ENCODE data around the gene TP53I13. TPM values are rescaled to one million over a fixed set of nuclear protein-coding genes. Genes with fewer than 3 reads are reported as not detected.

TP53I13 gene
- total and polyA plus RNA-seq, 2 donors from 2014 or later, result 51.6 to 75.5 TPM

GRCh38 chr17:29582772-29583171 is 14.3 kb downstream of the TP53I13 start:
- intact Hi-C loops (cut with DNase I), result no loop called here
- TF ChIP-seq CTCF (IDR thresholded peaks at IDR 0.05; ENCODE audit: borderline replicate concordance, extremely low read depth, insufficient read depth), result no peak
- FAIRE-seq (no peak), DNase-seq (peak in 1 of 5 donors; percentile 33)
- no peak overlapping the region for H3K9ac ChIP-seq (ENCODE audit: low read length in 3 of 3)
- H3K4me1 ChIP-seq (ENCODE audit: control insufficient read depth in 2 of 3, insufficient read depth in 2 of 3, low read depth in 1 of 3, low read length in 3 of 3), result peaks cover 0 to 23% (median 8%) of the 10 kb centered on the region in 3 donors
- no peaks in the 10 kb centered on the region for H3K9me3 ChIP-seq (ENCODE audit: control insufficient read depth in 2 of 3, insufficient read depth in 1 of 3, low read length in 3 of 3)
- peaks cover 0 to 12% (median 8%) of the 10 kb centered on the region in 3 donors for H3K36me3 ChIP-seq (ENCODE audit: control insufficient read depth in 2 of 3, insufficient read depth in 3 of 3, low read length in 3 of 3)
- no peaks in the 10 kb centered on the region for H3K27me3 ChIP-seq (ENCODE audit: control insufficient read depth, insufficient read depth, low read length)
- no peak overlapping the region for H3K4me3 ChIP-seq (ENCODE audit: low read length in 3 of 3)
- no peak overlapping the region for H3K27ac ChIP-seq (ENCODE audit: low read depth in 2 of 2, low read length in 2 of 2)

GRCh38 chr17:29583324-29584248 is 15.1 kb downstream of the TP53I13 start:
- Histone ChIP-seq H3K27me3 (ENCODE audit: control insufficient read depth, insufficient read depth, low read length) (no peaks in the 10 kb centered on the region), H3K36me3 (ENCODE audit: control insufficient read depth in 2 of 3, insufficient read depth in 3 of 3, low read length in 3 of 3) (peaks cover 0 to 6% (median 5%) of the 10 kb centered on the region in 3 donors), H3K27ac (ENCODE audit: low read depth in 2 of 2, low read length in 2 of 2) (no peak overlapping the region), H3K9ac (ENCODE audit: low read length in 3 of 3) (no peak overlapping the region), H3K9me3 (ENCODE audit: control insufficient read depth in 2 of 3, insufficient read depth in 1 of 3, low read length in 3 of 3) (no peaks in the 10 kb centered on the region), H3K4me1 (ENCODE audit: control insufficient read depth in 2 of 3, insufficient read depth in 2 of 3, low read depth in 1 of 3, low read length in 3 of 3) (peaks cover 0 to 31% (median 16%) of the 10 kb centered on the region in 3 donors), H3K4me3 (ENCODE audit: low read length in 3 of 3) (no peak overlapping the region)
- FAIRE-seq (no peak), DNase-seq (peak in 1 of 5 donors; percentile 44)
- TF ChIP-seq CTCF (IDR thresholded peaks at IDR 0.05; ENCODE audit: borderline replicate concordance, extremely low read depth, insufficient read depth), result no peak
- intact Hi-C loops (cut with DNase I), result no loop called here

GRCh38 chr17:29584452-29585079 is 16.1 kb downstream of the TP53I13 start:
- peak in 1 of 5 donors; percentile 47 for DNase-seq

More at GRCh38 chr17:29584452-29585079, 16.1 kb downstream of the TP53I13 start:
- peak overlapping the region in 1 of 3 donors; percentile 60 for H3K4me3 ChIP-seq (ENCODE audit: low read length in 3 of 3)
- intact Hi-C loops (cut with DNase I), result no loop called here
- no peaks in the 10 kb centered on the region for H3K9me3 ChIP-seq (ENCODE audit: control insufficient read depth in 2 of 3, insufficient read depth in 1 of 3, low read length in 3 of 3)
- H3K9ac ChIP-seq (ENCODE audit: low read length in 3 of 3), result no peak overlapping the region
- H3K4me1 ChIP-seq (ENCODE audit: control insufficient read depth in 2 of 3, insufficient read depth in 2 of 3, low read depth in 1 of 3, low read length in 3 of 3), result peaks cover 0 to 33% (median 16%) of the 10 kb centered on the region in 3 donors
- FAIRE-seq, result no peak
- no peaks in the 10 kb centered on the region for H3K27me3 ChIP-seq (ENCODE audit: control insufficient read depth, insufficient read depth, low read length)
- H3K36me3 ChIP-seq (ENCODE audit: control insufficient read depth in 2 of 3, insufficient read depth in 3 of 3, low read length in 3 of 3), result peaks cover 0 to 6% (median under 1%) of the 10 kb centered on the region in 3 donors
- H3K27ac ChIP-seq (ENCODE audit: low read depth in 2 of 2, low read length in 2 of 2), result peak overlapping the region; percentile 57 to 81
- TF ChIP-seq CTCF (IDR thresholded peaks at IDR 0.05; ENCODE audit: borderline replicate concordance, extremely low read depth, insufficient read depth), result no peak

All from kidney (tissue), 14 donors.